GM21619 (cell line): ENCODE measurements around the gene PNKD.
"Not testable (repeated sequence)": the region's sequence is repeated elsewhere in the genome, so short reads cannot be mapped to it uniquely, and the experiment has no call there.

Experiments
- ATAC-seq: cut with Tn5 transposase; IDR thresholded peaks from one replicate; pipeline ENCODE4 v1.9.1; 2021; ENCODE audit not compliant: unreplicated experiment

The PNKD gene

DNA sequence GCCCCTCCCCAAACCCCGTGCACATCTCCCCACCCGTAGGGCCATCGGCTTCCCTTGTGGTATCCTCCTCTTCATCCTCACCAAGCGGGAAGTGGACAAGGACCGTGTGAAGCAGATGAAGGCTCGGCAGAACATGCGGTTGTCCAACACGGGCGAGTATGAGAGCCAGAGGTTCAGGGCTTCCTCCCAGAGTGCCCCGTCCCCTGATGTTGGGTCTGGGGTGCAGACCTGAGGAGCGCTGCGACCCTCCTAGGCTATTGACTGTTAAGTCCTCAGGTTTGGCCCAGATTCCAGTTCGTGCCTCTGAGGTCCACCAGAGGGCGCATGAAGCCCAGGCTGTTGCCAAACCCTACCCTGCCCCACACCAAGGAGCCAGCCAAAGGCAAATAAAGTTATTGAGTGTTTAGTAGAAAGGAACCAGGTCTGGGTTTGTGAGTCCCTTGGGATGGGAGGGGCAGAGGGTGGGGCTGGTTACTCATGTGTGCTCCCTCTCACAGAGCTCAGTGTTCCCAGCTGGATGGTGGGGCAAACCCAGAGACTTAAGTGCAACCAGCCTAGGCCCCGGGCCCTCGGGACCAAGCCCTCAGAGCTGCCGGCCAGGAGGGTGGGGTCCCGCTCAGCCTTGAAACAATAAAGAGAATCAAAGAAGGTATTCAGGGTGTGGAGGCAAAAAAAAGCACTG is 2.4 kb downstream of the PNKD start:
- peak; percentile 20 for ATAC-seq

DNA sequence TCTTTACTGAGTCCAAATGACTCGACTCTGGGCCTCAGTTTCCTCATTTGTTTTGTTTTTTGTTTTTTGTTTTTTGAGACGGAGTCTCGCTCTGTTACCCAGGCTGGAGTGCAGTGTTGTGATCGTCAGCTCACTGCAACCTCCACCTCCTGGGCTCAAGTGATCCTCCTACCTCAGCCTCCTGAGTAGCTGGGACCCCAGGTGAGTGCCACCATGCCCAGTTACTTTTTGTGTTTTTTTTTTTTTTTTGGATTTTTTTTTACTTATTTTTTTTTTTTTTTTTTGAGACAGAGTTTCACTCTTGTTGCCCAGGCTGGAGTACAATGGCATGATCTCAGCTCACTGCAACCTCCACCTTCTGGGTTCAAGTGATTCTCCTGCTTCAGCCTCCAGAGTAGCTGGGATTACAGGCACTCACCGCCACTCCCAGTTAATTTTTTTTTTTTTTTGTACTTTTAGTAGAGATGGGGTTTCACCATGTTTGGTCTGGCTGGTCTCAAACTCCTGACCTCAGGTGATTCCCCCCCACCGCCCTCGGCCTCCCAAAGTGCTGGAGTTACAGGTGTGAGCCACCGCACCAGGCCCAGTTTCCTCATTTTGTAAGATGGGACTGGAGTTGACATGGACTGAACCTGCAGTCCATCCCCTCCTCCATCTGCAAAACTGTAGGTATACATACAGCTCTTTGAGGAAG is 3.0 kb downstream of the PNKD start:
- ATAC-seq = not testable (repeated sequence)

DNA sequence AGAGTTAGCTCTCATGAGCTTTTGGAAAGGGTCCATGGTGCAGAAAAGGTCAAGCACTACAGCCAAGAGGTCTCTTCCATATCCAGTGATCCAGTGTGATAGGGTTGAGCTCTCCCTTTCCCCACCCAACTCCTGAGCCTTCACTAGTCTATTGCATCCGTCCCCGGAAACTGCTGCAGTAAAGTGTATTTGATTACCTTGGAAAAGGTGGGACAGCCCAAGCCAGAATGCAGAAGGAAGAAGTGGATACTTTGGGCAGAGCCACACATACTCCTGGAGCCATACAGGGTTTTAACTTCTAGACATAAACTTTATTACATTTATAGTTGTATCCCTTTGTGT is 3.6 kb downstream of the PNKD start:
- no peak for ATAC-seq

DNA sequence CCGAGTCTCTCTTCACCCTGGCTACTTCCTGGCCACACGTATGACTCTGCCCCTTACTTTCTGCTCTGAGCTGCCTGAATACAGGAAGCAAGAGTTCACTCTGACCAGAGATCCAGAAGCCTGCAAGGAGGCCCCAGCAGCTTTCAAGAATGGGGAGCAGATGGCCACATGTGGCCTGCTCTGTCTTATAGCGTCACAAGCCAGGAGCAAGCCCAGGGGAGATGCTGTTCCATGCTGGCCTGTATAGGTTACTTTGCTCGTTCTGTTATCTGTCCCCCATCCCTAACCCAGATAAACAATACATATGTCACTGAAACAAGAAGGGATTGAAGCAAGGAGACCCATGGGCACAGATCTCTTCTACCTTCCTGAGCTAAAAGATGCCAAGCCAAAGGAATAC is 4.3 kb downstream of the PNKD start:
- no peak for ATAC-seq

DNA sequence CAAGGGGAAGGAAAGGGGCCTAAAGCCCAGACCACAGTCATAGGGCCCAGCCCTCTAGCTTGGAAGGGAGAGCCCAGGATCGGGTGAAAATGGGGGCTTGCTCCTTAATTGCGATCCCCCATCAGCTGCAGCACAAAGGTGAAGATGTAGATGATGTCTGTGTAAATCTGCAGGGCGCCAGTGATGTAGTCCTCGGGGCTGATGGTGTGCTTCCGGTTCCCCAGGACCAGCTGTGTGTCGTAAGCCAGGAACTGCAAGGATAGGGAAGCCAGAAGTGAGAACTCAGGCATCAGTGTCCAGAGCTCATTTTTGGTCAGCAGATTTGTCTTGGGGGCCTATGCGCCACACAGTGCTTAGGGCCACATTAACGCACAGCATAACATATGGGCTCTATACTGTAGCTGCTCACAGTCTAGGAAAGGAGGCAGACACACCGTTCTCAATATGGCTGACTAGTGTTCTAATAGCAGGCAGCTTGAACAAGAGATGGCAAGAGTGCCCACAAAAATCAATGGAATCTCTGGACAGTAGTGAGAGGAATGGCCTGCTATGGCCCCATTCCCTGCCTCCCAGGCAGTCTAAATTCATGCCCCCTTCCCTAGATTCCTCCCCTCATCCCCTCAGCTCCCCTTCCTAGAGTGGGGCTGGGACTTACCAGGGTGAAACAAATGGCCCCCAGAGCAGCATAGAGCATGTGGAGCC is 5.2 kb downstream of the PNKD start:
- ATAC-seq = no peak

DNA sequence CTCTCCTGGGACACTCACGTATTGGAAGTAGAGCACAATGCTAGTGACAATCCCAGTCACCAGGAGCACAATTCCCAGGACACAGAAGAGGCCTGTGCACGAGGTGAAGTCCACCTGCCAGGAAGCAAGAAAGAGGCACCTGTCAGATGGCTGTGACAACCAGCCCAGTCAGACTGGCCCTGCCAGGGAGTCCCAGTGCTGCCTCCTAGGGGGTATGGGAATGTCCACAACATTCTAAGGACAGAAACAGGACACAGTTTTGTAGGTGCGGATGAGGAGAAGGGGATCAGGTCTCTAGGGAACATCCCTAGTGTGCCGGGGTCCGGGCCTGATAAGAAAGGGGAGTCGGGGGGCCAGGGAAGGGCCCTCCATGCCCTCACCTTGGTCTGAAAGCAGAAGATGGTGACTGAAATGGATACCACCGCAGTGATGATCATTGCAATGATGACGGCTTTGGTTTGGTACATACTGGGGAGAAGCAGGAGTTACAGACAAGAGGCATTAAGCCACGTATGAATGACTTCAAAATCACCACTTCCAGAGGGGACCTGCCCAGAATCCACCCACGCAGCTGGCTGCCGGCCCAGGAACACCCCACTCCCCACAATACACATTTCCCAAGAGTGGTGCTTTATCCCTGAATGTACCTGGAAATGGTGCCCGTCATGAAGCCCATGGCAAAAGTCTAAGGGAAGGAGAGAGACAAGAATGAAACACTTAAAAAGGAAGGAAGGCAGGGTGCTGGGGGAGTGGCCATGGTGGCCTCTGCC is 6.9 kb downstream of the PNKD start:
- ATAC-seq = no peak

DNA sequence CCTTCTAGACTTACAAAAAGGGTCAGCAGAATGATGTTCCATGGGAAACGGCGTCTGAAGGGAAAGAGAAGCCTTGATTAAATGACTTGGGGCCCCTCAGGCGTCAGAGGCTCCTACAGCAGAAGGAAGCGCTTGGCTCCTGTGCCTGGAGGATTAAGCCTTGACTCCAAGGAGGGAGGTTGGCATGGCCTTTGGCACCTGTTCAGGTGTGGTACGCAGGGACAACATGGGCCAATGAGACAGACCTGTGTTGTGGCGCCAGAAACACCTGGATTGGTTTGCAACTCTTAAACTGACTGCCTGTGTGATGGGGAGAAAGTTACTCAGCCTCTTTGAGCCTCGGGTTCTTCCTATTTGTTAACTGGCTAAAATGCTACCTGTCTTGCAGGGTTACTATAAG is 7.6 kb downstream of the PNKD start:
- ATAC-seq = no peak

DNA sequence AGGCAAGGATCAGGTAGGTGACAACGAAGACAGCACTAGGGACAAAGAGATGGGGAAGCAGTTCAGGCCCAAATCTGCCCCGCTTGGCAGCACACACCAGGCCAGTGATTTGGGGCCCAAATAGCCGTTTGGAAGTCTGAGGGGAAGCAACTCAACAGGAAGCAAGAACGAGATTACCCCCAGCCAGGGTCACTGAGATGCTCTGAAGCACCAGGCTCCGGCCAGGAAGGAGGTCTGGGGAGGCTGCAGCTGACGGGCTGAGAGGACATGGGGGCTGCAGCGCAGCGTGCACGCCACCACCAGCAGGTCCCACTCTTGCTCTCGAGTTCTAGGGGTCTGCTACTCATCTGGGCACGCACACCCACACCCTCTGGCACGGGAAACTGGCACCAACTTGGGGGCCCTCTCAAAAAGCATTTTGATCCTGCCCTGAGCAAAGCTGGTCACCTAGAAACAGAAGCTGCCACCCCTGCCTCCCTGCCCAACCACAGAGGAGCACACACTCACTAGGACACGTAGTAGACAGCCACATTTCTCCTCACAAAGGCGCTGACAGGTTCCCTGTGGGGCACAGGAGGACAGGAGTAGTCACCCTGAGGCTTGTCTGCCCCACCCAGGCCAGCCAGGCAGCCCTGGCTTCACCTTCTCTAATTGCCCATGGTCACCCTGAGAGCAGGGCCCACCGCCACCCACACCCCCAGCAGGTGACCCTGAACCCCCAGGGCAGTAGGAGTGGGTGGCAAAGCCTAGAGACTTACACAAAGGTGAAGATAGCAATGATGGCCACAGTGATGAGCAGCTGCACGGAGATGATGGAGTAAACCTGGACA is 8.4 kb downstream of the PNKD start:
- ATAC-seq = no peak

DNA sequence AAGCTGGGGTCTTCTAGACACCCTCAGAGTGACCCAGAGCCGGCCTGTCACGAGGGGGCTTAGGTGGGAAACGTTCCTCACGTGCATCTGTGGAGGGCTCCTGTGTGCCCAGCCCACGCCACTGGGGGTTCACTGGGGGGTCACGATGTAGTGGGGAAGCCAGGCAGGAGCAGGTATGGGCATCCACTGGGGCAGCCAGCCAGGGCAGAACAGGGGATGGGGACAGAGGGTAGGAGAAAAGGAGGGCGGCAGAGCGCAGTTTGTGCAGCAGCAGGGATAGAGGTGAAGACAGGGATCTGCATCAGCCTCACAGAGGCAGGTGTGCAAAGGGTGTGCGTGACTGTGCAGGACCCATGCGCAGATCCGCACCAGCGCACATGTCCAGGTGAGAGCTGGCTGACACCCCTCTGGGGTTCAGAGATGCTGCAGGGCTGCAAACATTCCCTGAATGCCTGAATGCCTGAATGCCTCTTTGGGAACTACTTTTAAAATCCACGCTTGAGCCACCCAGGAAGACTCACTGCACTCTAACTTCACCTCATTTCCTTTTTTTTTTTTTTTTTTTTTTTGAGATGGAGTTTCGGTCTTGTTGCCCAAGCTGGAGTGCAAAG is 10.0 kb downstream of the PNKD start:
- no peak for ATAC-seq

DNA sequence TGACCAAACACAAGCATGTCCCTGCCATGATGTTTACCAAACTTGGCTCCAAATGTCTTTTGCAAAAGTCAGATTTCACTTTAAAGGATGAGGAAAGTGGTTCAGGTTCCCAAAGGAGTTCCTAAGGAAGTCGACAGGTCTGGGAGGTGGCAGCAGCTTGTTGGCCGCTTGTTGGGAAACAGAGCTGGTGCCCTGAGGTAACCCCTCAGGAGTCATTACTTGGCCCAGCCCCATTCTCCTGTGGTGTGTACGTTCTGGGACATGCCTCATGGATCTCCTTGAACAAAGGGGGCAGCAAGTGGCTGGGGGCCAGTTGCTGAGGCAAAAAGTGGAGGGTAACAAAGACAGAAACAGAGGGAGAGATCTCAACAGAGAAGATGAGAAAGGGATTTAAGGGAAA is 11.1 kb downstream of the PNKD start:
- ATAC-seq = no peak

DNA sequence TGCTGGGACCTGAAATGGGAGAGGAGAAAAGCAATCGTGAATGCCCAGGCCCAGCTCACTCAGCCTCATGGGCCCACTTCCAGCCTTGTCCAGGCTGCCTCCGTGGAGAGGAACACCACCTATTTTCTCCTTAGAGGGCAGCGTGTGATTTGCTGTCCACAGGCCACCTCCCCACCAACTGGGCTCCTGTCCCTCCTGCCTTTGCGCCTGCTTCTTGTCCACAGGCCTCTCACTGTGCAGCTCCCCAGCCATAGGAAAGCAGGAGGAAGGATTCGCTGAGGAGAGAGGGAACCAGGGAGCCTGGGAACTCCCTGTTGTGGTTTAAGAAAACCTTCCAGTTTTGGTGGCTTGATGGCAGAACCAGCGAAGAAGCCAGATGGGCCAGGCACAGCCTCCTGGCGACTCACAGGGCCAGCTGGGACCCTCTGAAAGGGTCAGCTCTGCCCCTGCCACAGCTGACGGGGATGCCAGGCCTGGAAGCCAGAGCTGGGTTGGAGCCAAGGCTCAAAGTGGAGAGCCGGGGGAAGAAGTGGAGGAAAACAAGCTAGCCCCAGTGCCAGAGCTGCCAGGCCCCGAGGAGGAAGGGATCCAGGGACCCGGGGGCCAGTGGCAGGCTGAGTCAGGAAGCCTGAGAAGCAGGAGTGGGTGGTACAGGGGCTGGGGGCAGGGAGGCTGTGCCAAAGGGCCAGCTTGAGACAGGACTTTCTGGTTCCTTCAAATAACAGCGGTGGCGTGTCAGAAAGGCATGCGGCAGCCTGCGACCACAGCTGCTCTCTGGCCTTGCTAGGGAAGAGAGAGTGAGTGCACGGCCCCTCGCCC is 12.1 kb downstream of the PNKD start:
- no peak for ATAC-seq

DNA sequence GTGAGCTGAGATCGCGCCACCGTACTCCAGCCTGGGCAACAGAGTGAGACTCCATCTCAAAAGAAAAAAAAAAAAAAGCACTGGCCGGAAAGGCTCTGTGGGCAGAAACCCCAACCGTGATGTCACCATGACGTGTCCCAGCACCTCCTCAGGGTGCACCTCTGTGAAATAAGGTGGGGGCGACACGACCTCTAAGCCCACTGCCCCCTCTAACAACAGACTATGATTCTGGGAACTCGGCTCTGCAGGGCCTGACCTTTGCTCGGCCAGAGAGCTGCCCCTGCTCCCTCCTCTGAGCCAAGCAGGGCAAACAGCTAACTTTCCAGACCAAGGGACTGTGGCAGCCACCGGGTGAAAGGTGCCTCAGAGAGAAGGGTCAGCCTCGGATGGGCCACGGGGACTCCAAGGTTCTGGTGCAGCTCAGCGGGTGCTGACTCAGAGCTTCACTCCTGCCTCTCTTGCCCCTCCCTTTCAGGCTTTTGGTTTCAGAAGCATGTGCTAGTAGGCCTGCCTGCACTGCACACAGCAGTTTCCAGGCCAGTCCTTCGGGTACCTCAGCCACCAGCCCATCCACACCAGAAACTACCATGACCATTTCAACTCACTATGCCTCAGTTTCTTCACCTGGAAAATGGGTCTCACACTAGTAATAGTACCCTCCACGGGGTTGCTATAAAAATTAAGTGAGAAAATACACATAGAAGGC is 13.9 kb downstream of the PNKD start:
- ATAC-seq = peak; percentile 44

DNA sequence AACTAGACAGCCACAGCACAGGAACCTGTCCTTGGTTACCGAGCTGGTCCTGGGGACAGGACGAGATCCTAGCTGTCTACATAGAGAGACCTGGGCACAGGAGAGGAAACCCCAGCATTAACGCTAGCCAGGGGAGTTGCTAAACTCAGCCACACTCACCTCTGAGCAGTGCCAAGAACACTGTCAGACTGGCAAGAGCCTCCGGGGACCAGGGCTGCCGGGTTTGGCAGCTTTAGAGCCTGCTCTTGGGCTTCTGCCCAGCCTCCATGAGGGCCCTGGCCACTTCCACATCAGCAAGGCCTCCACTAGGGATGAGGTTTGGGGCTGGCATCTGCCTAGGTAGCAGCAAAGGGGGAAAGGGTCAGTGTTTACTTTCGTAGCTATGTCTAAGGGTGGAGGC is 15.3 kb downstream of the PNKD start:
- no peak for ATAC-seq

DNA sequence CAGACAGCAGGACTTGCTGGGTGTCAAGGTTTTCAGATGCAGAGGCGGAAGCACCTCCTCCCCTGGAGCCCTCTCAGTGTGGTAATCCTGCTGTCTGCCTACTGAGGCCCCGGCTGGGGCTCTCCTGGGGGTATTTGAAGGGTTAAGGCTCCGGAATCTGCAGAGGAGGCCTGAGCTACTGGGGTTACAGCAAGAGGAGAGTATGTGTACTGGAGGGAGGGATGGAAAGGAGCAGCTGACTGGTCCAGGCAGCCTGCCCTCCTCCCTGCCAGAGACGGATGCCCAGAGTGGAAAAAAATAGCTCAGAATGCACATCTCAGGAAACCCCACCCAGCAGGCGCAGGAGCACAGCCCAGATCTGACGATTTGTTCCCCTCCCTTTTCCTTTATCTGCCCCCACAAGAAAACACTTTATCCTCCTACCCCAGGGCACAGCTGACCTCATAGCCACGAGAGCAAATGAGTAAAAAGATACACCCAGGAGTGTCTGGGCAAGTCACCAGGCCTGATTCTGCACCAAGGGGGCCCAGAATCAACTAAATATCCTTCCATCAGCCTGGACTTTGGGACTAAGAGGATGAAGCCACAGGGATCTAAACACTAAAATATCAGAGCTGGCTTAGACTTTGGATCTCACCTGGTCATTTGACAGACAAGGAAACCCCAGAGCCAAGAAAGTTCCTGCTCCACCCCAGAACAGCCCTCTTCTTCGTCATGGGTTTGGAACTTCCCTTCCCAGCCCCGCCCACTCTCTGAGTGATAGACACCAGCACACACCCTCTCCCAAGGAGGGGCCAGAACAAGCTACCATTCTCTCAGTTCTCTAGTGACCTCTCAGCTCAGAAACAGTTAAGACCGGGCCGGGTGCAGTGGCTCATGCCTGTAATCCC is 16.5 kb downstream of the PNKD start:
- peak; percentile 57 for ATAC-seq

DNA sequence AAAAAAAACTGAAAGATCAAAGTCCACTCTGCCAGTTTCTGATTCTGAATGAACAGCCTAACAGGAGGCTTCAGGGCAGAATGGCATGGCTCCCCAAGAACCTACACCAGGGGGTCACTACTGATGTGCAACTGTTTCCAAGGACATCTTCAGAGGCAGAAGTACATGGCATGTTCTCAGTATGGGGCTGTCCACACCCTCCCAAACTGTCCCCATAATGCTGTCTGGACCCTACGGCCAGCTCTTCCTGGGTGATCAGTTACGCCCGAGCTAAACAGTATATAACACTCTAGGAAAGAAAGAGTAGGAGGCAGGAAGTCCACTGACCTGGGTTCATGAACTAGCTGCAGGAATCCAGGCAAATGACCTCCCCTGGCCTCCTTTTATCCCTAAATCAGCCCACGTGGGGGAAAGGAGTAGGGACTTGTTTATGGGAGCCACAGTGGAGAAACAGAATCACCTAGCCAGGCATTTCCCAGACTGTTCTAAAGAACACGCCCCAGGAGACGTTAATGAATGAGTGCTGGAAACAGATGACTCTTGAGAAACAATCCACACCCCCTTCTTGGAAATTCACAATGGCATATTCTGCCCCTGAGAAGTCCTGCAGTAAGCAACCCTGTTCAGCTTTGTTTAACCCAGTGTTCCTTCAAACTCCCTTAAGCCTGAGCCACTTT is 19.5 kb downstream of the PNKD start:
- no peak for ATAC-seq

DNA sequence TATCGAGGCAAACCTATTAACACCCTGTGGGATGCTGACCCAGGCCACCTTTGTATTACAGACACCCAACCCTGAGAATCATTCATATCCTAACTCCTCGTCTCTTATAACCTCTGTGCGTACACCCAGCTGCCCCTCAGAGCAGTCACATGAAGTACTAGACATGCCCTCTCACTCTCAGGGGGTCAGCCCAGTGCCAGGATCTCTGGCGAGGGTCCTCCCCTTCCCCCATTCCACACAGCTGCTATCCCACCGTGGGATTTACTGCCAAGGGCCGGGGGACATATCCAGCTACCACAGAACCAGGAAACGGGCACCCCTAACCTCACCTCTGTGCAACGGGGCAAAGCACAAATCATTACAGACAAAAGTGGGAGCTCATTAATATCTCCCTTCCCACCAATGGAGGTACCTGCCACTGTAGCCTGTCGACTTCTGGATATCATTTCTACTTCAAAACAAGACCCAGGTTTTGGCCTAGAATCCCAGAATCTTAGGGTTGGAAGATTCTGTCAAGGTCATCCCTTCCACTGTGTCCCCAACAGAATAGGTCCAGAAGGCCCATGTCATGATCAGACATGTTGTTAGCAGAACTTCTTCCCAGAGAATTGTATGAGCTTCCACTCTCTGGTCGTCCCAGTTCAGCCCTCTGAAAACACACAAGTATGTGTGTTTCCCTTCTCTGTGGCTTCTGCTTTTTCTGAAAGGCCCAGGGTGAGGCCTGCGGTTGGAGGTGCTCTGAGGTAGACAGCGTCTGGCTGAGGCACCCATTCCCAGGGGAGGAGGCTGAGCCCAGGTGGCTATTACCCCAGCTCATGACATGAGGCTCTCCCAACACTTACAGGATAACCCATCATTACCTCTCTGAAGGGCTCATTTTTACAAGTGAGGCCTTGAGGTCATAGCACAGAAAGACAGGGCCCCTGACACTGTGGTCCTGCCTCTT is 20.3 kb downstream of the PNKD start:
- peak; percentile 58 for ATAC-seq
